Smooth muscle cell (in vitro differentiated cells): ENCODE measurements around the gene KDM4C. TPM values are rescaled to one million over a fixed set of nuclear protein-coding genes. Genes with fewer than 3 reads are reported as not detected.

Experiments used
- DNase-seq: peaks from one replicate; lab custom pipeline; 2025; ENCODE audit not compliant: unreplicated experiment; lab: John Stamatoyannopoulos, UW
- H2AFZ ChIP-seq: fragments of 200-600 bp; sonication (generic); 2 replicates; pipeline ENCODE4 v1.6.0; 2016; ENCODE audit warnings: antibody characterized with exemption, low read depth, mild to moderate bottlenecking
- H3F3A ChIP-seq: fragments of 200-600 bp; sonication (generic); 2 replicates; pipeline ENCODE4 v1.6.0; 2017; ENCODE audit warnings: antibody characterized with exemption, low read depth
- H3K27ac ChIP-seq: fragments of 200-600 bp; sonication (generic); 2 replicates; pipeline ENCODE4 v1.5.1; 2016; ENCODE audit warnings: low read depth, mild to moderate bottlenecking
- H3K27me3 ChIP-seq: fragments of 200-600 bp; sonication (generic); 2 replicates; pipeline ENCODE4 v1.6.1; 2016; ENCODE audit warnings: low read depth, mild to moderate bottlenecking
- H3K36me3 ChIP-seq: fragments of 200-600 bp; sonication (generic); 2 replicates; pipeline ENCODE4 v1.5.1; 2016; ENCODE audit warnings: low read depth
- H3K4me1 ChIP-seq: fragments of 200-600 bp; sonication (generic); 2 replicates; pipeline ENCODE4 v1.5.1; 2016; ENCODE audit warnings: low read depth
- H3K4me2 ChIP-seq: fragments of 200-600 bp; sonication (generic); 2 replicates; pipeline ENCODE4 v1.6.0; 2016; ENCODE audit warnings: mild to moderate bottlenecking
- H3K4me3 ChIP-seq: fragments of 200-600 bp; sonication (generic); 2 replicates; pipeline ENCODE4 v1.5.1; 2016; ENCODE audit warnings: mild to moderate bottlenecking
- H3K79me2 ChIP-seq: fragments of 200-600 bp; sonication (generic); 2 replicates; pipeline ENCODE4 v1.6.0; 2016; ENCODE audit warnings: low read depth, mild to moderate bottlenecking
- H3K9ac ChIP-seq: fragments of 200-600 bp; sonication (generic); 2 replicates; pipeline ENCODE4 v1.6.0; 2016; ENCODE audit warnings: low read depth
- H3K9me3 ChIP-seq: fragments of 200-600 bp; sonication (generic); replicated peaks from 2 replicates; pipeline ENCODE4 v1.5.1; 2016; ENCODE audit warnings: low read depth
- H4K20me1 ChIP-seq: fragments of 200-600 bp; sonication (generic); 2 replicates; pipeline ENCODE4 v1.6.0; 2016; ENCODE audit warnings: low read depth
- CTCF ChIP-seq: fragments of 200-600 bp; sonication (generic); IDR thresholded peaks from 2 replicates; pipeline ENCODE4 v1.5.1; 2017; ENCODE audit warnings: borderline replicate concordance, mild to moderate bottlenecking, antibody characterized with exemption; ENCODE audit not compliant: insufficient read depth, poor library complexity, severe bottlenecking
- WGBS: methylation state at CpG from one replicate; pipeline ENCODE4 v1.1.7; 2016; ENCODE audit warnings: low lambda C conversion rate; 5-methylcytosine and 5-hydroxymethylcytosine counted together
- polyA plus RNA-seq: library from polyadenylated mRNA; unstranded; fragments of >200 nt; fragmentation: Nextera tagmentation; extraction: Ambion mirVana; gene quantifications from 2 replicates; pipeline ENCODE4 v1.2.1, GENCODE V29; 2016
- total RNA-seq: library from RNA; depleted of rRNA; stranded (reverse); fragments of >200 nt; gene quantifications from 2 replicates; pipeline ENCODE4 v1.2.3, GENCODE V29; 2014

KDM4C gene
- total and polyA plus RNA-seq, 2 experiments from 2014 or later: 7.5 to 20.2 TPM

- Histone ChIP-seq H3K9me3 (no peaks in the 10 kb centered on the region), H3K27me3 (no peaks in the 10 kb centered on the region), H3K27ac (no peak overlapping the region), H4K20me1 (peaks cover 88% of the 10 kb centered on the region), H3K4me3 (no peak overlapping the region), H3F3A (peaks cover 5% of the 10 kb centered on the region), H3K4me2 (no peak overlapping the region), H3K9ac (no peak overlapping the region), H3K4me1 (peaks cover 6% of the 10 kb centered on the region), H2AFZ (no peak overlapping the region), H3K36me3 (no peaks in the 10 kb centered on the region), H3K79me2 (peaks cover 68% of the 10 kb centered on the region)
- no peak for DNase-seq
- no peak for TF ChIP-seq CTCF
These were observed 5.5 kb downstream of the KDM4C start for GRCh38 chr9:6763244-6763643.

DNA sequence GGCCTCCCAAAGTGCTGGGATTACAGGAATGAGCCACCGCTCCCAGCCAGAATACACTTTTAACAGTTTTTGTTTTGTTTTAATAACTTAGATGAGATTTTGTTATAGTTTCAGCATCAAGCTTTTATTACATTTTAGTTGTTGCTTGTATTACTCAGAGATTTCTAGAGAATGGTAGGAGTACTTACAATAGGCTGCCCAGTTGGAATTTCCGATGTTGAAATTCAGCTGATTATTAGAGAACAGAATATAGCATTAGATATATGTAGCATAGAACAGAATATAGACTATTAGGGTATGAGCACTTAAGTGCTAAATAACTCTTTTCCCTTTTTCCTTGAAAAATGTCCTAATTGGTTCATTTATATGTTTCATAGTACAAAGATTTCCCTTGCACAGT, 6.2 kb downstream of the KDM4C start:
- Histone ChIP-seq H3K79me2 (peaks cover 71% of the 10 kb centered on the region), H4K20me1 (peaks cover 96% of the 10 kb centered on the region), H3F3A (no peaks in the 10 kb centered on the region), H3K4me1 (peaks cover 6% of the 10 kb centered on the region), H3K27me3 (no peaks in the 10 kb centered on the region), H3K36me3 (no peaks in the 10 kb centered on the region), H2AFZ (no peak overlapping the region), H3K4me2 (no peak overlapping the region), H3K27ac (no peak overlapping the region), H3K4me3 (no peak overlapping the region), H3K9ac (no peak overlapping the region), H3K9me3 (no peaks in the 10 kb centered on the region)
- DNase-seq: no peak
- 97% methylated on average over 2 of the region's 2 CpGs for WGBS
- TF ChIP-seq CTCF: no peak

- DNase-seq: no peak
- H3K36me3 ChIP-seq: no peaks in the 10 kb centered on the region
These were observed 6.8 kb downstream of the KDM4C start for GRCh38 chr9:6764523-6764922.

More at GRCh38 chr9:6764523-6764922, 6.8 kb downstream of the KDM4C start:
- Histone ChIP-seq H3K4me3 (no peak overlapping the region), H3K4me2 (no peak overlapping the region), H3K27me3 (no peaks in the 10 kb centered on the region), H3K4me1 (peaks cover 4% of the 10 kb centered on the region), H2AFZ (no peak overlapping the region), H4K20me1 (peaks cover 98% of the 10 kb centered on the region), H3K9ac (no peak overlapping the region), H3K79me2 (peaks cover 74% of the 10 kb centered on the region), H3K27ac (no peak overlapping the region), H3K9me3 (no peaks in the 10 kb centered on the region), H3F3A (no peaks in the 10 kb centered on the region)
- TF ChIP-seq CTCF: no peak
